AG09319 (cell line): Measurements from ENCODE around the gene DSCAM.
"Not testable (repeated sequence)": the region's sequence is repeated elsewhere in the genome, so short reads cannot be mapped to it uniquely, and the experiment has no call there.

Experiments used
- DNase-seq: peaks from one replicate; pipeline ENCODE4 v3.0.0-alpha.2; 2010; ENCODE audit warnings: low read depth; ENCODE audit errors: extremely low read depth
- CTCF ChIP-seq: IDR thresholded peaks from 2 replicates; pipeline ENCODE4 v1.5.1; 2011; ENCODE audit warnings: low read depth, mild to moderate bottlenecking, inconsistent platforms, low read length, moderate library complexity

Gene DSCAM

DNA sequence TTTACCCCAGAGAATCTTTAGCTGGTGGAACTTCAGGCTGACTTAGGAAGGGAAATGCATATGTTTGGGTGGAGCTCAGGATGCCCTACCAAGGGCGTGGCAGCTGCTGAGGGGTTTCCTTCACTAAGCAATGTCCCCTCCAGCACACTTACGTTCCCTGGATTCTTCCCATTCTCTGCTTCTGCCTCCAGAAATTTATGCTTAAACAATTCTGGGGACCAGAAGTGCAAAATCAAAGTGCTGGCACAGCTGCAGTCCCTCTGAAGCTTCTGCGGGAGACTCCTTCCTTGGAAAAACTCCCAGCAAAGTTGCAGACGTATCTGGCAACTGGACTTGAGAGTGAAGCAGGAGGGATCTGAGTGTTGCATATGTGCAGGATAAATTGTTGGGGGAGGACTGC is 576.9 kb downstream of the DSCAM start:
- no peak for TF ChIP-seq CTCF
- no peak for DNase-seq

DNA sequence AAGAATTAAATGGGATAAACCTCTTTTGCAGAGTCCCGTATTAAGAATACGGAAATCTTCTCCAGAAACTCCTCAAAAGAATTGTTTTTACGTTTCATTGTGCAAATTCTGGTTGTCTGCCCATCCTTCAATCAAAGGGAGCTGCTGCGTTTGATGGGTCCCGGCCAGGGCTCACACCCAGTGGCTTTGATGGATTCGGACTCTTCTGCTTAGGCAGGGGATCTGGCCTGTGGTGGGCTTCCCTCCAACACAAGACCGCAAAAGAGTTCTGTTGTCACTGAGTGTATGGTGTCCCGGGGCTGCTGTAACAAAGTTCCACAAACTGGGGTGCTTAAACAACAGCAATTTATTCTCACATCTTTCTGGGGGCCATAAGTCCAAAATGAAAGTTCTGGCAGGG is 577.7 kb downstream of the DSCAM start:
- no peak for TF ChIP-seq CTCF
- DNase-seq: no peak

GRCh38 chr21:40258456-40258855 is 588.5 kb downstream of the DSCAM start:
- not testable (repeated sequence) for DNase-seq

GRCh38 chr21:40257342-40257741 is 589.6 kb downstream of the DSCAM start:
- DNase-seq: no peak
- no peak for TF ChIP-seq CTCF

GRCh38 chr21:40255518-40256444 is 591.2 kb downstream of the DSCAM start:
- no peak for TF ChIP-seq CTCF
- no peak for DNase-seq

- TF ChIP-seq CTCF: no peak
- no peak for DNase-seq
Observed at GRCh38 chr21:40254540-40255465, 592.2 kb downstream of the DSCAM start.

- no peak for TF ChIP-seq CTCF
- DNase-seq: no peak
Observed at GRCh38 chr21:40253112-40253511, 593.8 kb downstream of the DSCAM start.
